H1 (cell line): ENCODE measurements around the gene TXNDC12. TPM values are rescaled to one million over a fixed set of nuclear protein-coding genes. Genes with fewer than 3 reads are reported as not detected.

ENCODE experiments used
- BCL11A ChIP-seq, 2 experiments: IDR thresholded peaks; one replicate each; pipeline ENCODE4 v1.6.1; 2011; ENCODE audit warnings: low read depth in 2 of 2, low read length in 2 of 2, mild to moderate bottlenecking in 2 of 2
- FOSL1 ChIP-seq: IDR thresholded peaks from 2 replicates; pipeline ENCODE4 v1.6.1; 2011; ENCODE audit warnings: mild to moderate bottlenecking, low read depth, low read length, moderate library complexity; ENCODE audit not compliant: insufficient read depth
- PHF8 ChIP-seq: fragments of 200-600 bp; sonication (generic); conservative IDR thresholded peaks from 2 replicates; pipeline ENCODE4 v1.7.1; 2012; ENCODE audit warnings: low read depth, mild to moderate bottlenecking, inconsistent platforms, low read length, moderate library complexity
- RAD21 ChIP-seq, 2 experiments: IDR thresholded peaks in 1 of 2; conservative IDR thresholded peaks in 1 of 2; 2 replicates each; pipeline ENCODE4 v1.6.1; 2011; ENCODE audit warnings: low read depth in 2 of 2, low read length in 2 of 2, improper control_type of control experiment in 1 of 2, inconsistent platforms in 1 of 2, mild to moderate bottlenecking in 1 of 2, moderate library complexity in 1 of 2
- polyA plus RNA-seq, 7 experiments: library from polyadenylated mRNA; depleted of rRNA in 3 of 7; stranded (reverse) in 5 of 7; unstranded in 2 of 7; fragments of >200 nt in 5 of 7; fragments of 200-250 nt in 2 of 7; gene quantifications; 1 replicate in 5 of 7; 2 replicates in 1 of 7; 4 replicates in 1 of 7; pipeline versions ENCODE4 v1.2.1 to v1.2.3, GENCODE V29; 2011 to 2013; ENCODE audit warnings: missing spikeins in 2 of 7, mixed read lengths in 2 of 7
- total RNA-seq: library from RNA; stranded (reverse); fragmentation: NEBNext Ultra II Directional; extraction: Animal tissue kit (Norgen Biotek cat#: 25700); gene quantifications from 2 replicates; pipeline ENCODE4 v1.2.1, GENCODE V29; 2021
- TF ChIP-seq, protein P1 (sequence below): fragments of 300-600 bp; sonication (generic); IDR thresholded peaks from 2 replicates; pipeline ENCODE4 v1.7.1; 2012; ENCODE audit warnings: low read length, moderate library complexity, mild to moderate bottlenecking, inconsistent platforms; ENCODE audit not compliant: insufficient replicate concordance

The TXNDC12 gene
- total and polyA plus RNA-seq, 2 of the 8 experiments (the other 6 are each of a cell fraction or from before 2014, with no cell fraction given) = 35.2 to 89.8 TPM

DNA sequence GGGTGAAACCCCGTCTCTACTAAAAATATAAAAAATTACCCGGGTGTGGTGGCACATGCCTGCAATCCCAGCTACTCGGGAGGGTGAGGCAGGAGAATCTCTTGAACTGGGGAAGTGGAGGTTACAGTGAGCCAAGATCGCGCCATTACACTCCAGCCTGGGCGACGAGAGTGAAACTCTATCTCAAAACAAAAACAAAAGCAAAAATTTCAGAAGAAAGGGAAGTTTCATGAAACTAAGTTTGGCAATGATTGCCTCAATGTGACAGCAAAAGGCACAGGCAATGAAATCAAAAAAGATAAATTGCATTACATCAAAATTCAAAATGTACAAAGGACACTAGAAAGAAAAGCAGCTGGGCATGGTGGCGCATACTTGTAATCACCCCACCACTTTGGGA lies 41.2 kb upstream of the TXNDC12 start (continued):
- TF ChIP-seq, protein P1, sequence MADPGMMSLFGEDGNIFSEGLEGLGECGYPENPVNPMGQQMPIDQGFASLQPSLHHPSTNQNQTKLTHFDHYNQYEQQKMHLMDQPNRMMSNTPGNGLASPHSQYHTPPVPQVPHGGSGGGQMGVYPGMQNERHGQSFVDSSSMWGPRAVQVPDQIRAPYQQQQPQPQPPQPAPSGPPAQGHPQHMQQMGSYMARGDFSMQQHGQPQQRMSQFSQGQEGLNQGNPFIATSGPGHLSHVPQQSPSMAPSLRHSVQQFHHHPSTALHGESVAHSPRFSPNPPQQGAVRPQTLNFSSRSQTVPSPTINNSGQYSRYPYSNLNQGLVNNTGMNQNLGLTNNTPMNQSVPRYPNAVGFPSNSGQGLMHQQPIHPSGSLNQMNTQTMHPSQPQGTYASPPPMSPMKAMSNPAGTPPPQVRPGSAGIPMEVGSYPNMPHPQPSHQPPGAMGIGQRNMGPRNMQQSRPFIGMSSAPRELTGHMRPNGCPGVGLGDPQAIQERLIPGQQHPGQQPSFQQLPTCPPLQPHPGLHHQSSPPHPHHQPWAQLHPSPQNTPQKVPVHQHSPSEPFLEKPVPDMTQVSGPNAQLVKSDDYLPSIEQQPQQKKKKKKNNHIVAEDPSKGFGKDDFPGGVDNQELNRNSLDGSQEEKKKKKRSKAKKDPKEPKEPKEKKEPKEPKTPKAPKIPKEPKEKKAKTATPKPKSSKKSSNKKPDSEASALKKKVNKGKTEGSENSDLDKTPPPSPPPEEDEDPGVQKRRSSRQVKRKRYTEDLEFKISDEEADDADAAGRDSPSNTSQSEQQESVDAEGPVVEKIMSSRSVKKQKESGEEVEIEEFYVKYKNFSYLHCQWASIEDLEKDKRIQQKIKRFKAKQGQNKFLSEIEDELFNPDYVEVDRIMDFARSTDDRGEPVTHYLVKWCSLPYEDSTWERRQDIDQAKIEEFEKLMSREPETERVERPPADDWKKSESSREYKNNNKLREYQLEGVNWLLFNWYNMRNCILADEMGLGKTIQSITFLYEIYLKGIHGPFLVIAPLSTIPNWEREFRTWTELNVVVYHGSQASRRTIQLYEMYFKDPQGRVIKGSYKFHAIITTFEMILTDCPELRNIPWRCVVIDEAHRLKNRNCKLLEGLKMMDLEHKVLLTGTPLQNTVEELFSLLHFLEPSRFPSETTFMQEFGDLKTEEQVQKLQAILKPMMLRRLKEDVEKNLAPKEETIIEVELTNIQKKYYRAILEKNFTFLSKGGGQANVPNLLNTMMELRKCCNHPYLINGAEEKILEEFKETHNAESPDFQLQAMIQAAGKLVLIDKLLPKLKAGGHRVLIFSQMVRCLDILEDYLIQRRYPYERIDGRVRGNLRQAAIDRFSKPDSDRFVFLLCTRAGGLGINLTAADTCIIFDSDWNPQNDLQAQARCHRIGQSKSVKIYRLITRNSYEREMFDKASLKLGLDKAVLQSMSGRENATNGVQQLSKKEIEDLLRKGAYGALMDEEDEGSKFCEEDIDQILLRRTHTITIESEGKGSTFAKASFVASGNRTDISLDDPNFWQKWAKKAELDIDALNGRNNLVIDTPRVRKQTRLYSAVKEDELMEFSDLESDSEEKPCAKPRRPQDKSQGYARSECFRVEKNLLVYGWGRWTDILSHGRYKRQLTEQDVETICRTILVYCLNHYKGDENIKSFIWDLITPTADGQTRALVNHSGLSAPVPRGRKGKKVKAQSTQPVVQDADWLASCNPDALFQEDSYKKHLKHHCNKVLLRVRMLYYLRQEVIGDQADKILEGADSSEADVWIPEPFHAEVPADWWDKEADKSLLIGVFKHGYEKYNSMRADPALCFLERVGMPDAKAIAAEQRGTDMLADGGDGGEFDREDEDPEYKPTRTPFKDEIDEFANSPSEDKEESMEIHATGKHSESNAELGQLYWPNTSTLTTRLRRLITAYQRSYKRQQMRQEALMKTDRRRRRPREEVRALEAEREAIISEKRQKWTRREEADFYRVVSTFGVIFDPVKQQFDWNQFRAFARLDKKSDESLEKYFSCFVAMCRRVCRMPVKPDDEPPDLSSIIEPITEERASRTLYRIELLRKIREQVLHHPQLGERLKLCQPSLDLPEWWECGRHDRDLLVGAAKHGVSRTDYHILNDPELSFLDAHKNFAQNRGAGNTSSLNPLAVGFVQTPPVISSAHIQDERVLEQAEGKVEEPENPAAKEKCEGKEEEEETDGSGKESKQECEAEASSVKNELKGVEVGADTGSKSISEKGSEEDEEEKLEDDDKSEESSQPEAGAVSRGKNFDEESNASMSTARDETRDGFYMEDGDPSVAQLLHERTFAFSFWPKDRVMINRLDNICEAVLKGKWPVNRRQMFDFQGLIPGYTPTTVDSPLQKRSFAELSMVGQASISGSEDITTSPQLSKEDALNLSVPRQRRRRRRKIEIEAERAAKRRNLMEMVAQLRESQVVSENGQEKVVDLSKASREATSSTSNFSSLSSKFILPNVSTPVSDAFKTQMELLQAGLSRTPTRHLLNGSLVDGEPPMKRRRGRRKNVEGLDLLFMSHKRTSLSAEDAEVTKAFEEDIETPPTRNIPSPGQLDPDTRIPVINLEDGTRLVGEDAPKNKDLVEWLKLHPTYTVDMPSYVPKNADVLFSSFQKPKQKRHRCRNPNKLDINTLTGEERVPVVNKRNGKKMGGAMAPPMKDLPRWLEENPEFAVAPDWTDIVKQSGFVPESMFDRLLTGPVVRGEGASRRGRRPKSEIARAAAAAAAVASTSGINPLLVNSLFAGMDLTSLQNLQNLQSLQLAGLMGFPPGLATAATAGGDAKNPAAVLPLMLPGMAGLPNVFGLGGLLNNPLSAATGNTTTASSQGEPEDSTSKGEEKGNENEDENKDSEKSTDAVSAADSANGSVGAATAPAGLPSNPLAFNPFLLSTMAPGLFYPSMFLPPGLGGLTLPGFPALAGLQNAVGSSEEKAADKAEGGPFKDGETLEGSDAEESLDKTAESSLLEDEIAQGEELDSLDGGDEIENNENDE = no peak
- TF ChIP-seq RAD21 (IDR thresholded peaks at IDR 0.05 in 1 of 2, conservative IDR thresholded peaks at IDR 0.05 in 1 of 2; ENCODE audit: low read depth in 2 of 2, low read length in 2 of 2) (no peak), PHF8 (no peak), FOSL1 (no peak), BCL11A (IDR thresholded peaks at IDR 0.05; ENCODE audit: low read depth in 2 of 2, low read length in 2 of 2) (no peak)
- TF ChIP-seq, all 59 proteins: peak for 0
